GM19463 (cell line): ENCODE data around the gene TMEM131.
A peak's percentile ranks its signal among the peaks of the same experiment; 100 is the strongest.
"Not testable (repeated sequence)": the region's sequence is repeated elsewhere in the genome, so short reads cannot be mapped to it uniquely, and the experiment has no call there.

Experiments
- ATAC-seq: cut with Tn5 transposase; IDR thresholded peaks from one replicate; pipeline ENCODE4 v1.9.1; 2021; ENCODE audit warnings: mild to moderate bottlenecking, moderate library complexity; ENCODE audit not compliant: unreplicated experiment

Gene TMEM131

DNA sequence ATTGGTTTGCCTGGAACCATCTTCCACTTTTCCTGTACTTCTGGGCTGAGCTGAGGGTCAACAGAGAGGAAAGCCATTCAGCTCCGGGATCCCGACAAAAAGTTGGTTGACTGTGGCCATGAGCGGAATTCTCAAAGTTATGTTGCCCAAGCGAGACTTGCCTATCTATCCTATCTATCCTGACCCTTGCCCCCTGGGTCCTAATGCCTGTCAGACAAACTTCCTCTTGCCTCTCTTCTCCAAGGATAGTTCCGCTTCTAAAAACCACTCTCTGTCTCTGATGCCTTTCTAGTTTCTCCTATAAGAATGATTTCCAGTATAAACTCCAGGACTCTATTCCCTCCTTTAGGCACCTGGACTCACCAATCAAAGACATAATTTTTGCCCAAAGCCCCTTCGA is 173.9 kb downstream of the TMEM131 start:
- ATAC-seq, result not testable (repeated sequence)

DNA sequence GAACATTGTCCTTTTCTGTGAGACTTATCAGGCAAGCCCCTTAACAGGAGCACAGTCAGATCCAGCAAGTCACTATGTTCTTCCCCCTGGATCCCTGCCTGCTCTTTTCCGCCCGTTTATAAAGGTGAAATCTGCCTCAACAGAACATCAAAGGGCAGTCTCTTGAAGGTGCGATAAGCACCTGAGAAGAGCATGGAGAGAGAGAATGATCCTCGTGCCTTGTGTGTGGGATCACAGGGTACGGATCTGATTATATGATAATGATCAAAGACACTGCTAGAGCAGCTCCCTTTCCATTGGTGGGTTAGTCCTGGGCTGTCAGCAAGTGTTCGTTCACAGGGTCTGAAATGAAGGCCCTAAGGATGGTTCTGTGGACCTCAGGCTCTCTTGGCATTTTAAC is 176.0 kb downstream of the TMEM131 start:
- no peak for ATAC-seq

DNA sequence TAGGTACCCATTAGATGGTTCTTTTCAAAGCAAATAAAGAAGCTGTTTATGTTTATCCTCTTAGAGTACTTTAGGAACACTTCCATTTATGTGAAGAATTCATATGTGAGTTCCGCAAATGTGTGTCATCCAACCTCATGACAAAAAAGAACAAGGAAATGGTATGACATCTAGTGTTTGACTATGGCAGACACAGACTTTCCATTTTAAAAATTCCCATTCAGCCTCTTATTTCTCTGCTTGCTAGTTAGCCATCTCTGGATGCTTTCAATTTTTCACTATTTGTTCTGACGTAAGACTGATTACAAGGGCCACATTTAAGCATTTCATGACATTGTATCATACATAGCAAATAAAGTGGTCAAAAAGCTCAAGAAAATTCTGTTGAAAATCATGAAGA is 179.3 kb downstream of the TMEM131 start:
- ATAC-seq, result no peak

DNA sequence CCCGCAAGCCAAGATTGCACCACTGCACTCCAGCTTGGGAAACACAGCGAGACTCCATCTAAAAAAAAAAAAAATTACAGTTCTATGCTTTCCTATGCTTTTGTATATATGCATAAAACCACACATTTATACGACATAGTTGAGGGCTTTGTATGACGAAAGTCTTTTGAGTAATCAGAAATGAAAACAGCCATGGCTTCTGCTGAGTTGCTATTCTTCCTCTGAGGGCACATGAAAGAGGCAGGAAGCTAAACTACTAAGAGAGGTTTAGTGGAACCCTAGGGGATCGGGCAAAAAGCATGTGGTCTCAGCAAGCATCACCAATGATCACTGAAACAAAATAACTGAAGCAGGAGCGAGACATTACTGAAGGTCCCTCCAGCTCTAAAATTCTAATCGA is 182.8 kb downstream of the TMEM131 start:
- ATAC-seq, result no peak

DNA sequence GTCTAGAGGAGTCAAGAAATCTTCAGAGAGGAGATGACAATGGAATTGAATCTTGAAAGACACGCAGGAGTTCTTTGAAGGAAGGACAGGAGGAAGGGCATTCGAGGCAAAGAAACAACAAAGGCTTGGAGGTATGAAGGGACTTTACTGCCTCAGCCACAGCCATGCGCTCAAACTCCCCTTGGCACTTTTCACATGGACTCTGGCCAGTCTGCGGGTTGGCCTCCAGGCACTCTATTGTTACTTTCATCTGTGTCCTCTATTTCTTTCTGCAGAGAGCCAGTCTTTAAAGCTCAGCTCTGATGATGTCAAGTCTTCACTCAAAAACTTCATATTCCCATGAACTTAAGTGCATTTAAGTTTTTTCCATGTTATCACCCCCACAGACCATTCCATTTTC is 186.9 kb downstream of the TMEM131 start:
- no peak for ATAC-seq

DNA sequence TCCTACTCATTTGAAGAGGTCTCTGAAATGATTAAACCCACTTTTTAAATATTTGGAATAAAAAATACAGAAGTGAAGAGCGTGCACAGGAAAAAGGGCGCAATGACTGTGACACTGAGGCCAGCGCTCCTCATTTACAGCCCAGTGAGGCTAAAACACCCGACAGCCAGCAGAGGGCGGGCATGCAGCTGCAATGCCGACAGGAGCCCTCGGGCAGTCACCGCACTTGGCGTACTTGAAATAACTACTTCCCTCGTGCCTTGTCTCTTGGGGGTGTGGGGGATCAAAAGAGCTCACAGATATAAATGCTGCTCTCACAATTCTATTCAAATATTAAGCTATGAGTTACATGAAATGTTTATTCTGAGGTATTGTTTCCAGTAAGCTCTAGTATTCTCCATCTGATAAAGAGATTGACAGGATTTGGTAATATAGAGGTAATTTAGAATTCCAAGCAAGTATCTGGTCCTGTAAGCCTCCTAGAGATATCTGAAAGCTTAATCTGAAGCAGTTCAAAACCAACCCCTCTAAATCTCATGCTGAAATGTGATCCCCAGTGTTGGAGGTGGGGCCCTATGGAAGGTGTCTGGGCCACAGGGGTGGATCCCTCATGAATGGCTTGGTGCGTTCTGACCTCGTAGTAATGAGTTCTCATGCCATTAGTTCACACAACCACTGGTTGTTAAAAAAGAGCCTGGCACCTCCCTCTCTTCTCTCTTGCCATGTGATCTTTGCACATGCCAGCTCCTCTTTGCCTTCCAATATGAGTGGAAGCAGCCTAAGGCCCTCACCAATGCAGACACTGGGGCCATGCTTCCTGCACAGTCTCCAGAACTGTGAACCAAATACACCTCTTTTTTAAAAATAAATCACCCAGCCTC is 188.8 kb downstream of the TMEM131 start:
- peak; percentile 81 for ATAC-seq

DNA sequence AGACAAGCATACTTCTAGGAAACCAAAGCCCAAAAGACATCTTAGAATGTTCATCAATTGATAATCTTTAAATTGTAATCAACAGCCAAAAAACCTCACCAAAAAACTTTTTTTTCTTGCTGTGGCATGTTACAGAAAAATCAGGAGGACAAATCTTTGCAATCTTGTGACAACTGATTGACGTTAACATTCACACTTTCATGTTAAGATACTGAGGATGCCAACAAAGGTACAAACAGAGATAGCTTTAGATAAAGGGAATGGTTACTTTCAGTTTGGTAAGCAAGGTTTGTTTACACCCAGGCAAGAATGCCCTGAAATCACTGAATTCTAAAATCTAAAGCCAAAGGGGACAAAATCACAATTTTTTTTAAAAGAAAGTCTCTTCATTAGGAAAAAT is 190.0 kb downstream of the TMEM131 start:
- ATAC-seq, result no peak

DNA sequence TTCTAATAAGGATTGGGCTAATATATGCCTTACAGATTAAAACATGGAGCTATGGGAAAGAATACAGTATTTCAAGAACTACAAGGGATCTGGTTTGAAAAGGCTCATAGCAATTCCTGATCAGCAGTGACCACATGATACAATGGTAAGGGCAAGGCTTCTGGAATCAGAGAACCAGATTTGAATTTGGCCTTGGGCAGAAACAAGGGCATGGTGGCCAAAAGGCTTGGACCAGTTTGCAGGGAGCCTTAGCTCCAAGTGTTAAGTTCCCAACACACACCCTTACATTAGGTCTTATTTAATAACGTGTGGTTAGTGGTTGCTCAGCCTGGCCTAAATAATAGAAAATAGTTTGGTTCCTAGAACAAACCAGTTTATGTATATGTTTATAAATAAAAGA is 194.7 kb downstream of the TMEM131 start:
- ATAC-seq, result no peak

DNA sequence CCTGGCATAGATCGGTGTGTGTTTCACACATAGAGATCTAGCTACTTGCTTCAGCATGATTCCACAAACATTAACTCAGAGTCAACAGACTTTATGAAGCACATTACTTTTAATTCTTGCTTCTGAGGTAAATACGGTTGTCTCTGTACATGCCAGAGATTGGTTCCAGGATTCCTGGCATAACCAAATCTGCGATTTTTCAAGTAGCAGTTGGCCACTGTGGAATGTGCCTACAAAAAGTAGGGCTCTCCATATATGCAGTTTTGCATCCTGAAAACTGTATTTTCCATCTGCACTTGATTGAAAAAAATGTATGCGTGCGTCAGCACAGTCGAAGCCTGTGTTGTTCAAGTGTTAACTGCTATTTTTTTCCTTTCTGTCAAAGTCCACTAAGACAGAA is 197.3 kb downstream of the TMEM131 start:
- ATAC-seq, result no peak

DNA sequence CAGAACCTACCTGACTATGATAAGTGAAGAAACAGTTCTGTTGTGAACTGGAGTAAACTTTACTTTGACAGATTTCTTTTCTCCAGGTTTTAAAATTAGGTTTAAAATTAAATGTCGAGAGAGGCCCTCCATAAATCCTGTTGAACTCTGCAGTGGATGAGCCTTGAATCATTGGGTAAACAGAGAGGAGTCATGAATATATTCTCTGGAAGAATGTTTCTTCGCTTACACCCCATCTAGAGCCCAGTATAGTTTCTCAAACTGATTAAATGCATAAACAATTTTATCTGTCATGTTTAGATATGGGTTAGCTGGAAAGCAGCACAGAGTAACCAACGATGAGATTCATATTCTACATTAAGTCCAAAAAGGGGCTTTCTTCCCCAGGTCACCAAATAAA is 198.4 kb downstream of the TMEM131 start:
- ATAC-seq, result no peak

DNA sequence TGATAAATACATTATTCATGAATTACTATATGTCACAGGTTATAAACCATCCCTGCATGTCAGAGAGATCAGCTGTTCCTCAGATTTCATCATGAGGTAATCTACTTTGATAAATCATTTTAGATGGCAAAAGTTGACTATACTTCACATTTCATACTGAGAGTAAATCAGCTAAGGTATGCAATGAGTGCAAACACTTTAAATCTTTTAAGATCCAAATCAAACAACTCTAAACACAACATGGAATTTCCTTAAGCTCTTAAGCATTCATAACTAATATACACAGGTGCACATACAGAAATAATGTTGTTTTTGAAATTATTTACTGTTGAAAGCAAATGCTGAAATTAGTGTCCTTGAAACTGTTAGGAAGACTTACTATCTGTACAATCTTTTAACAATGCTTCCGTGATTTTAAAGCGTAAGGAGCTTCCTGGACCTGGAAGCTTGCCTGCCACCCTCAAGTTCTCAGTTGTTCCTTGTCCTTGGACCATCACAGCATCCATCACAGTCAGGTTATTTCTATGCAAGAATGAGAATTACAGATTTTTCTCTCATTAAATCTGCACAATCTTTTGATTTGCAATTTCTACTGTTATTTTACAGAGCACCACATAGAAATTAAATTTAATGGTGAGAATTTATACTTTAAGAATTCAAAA is 199.2 kb downstream of the TMEM131 start:
- no peak for ATAC-seq

DNA sequence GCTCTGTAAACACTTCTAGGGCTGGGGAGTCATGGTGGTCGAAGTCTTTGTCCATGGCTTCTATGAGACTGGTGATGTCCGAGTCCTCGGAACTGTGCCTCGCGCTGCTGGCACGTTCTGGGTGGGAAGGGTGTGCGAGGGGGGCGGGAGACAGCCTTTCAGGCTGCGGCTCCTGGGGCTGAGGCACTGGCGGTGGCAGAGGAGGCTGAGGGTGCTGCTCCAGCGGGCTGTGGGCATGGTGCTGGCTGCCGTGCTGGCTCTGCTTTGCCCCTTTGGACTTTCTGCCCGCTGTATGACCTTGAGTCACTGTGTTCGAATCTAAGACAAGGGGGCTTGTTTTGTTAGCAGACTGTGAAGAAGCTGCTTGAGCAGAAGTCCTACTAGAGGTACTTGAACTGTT is 203.3 kb downstream of the TMEM131 start:
- no peak for ATAC-seq

DNA sequence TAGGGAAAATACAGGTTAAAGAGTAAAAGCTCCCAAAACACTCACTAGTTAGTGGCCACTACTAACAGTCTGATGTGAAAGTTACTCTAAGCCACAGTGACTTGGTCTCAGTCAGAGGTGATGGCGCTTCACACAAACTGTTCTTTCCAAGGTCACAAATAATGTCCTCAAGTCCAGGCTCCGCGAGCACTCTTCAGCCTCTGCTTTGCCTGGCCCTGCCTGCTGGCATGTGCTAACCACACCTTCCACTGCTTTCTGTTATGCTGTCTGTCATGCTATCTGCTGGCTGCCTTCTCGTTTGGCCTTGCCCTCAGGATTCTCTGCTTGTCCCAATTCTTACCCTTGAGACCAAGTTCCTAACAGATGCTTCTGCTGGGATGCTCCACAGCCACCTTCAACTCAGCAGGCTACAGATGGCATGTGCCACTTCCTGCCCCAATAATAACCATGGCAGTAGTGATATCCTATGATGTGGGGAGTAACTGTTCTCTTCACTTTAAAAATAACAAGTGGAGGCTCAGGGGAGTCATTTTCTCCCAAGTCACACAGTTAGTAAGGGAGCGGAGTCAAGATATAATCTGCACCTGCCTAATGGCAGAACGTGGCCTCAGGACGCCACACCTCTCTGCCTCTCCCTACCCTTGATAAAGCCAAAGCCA is 206.6 kb downstream of the TMEM131 start:
- no peak for ATAC-seq

DNA sequence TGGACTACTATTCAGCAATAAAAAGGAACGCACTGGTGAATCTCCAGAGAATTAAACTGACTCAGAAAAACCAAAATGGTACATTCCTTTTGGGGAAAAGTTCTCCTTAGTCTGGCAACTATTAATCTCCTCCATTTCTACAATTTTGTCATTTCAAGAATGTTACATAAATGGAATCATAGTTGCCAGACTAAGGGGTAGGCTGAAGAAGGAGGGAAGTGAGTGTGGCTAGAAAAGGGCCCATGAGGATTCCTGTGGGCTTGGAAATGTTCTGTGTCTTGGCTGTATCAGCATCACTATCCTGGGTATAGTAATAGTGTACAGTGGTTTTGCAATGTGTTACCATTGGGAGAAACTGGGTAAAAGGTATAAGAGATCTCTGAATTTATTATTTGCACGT is 209.9 kb downstream of the TMEM131 start:
- ATAC-seq, result no peak

DNA sequence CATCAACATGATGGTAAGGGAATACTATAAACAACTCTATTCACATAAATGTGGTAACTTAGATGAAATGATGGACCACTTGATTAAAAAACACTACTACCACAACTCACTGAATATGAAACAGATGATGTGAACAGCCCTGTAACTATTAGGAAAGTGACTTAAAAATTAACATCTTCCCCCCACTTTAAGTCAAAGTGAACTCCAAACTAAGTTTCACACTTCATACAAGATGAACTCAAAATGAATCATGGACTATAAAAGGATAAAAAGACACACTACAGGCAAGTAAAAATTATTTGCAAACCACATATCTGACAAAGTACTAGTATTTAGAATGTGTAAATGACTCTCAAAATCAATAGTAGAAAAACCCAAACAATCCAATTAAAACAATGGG is 210.8 kb downstream of the TMEM131 start:
- ATAC-seq, result no peak

DNA sequence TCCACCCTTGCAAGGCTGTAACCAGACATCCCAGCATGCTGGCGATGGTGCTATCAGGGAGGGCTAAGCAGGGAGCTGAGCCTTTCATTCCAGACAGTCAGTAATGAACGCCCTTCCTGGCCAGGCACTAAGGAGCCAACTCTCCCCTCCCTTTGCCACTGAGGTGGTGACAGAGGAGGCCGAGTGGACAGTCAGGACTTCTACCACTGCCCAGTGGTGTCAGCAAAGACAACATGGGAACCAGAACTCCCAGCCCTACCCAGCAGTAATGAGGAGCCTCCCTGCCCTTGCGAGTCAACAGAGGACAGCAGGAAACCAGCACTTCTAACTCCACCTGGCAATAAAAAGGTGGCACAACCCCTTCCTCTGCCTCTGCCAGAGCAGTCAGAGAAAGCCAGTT is 213.8 kb downstream of the TMEM131 start:
- no peak for ATAC-seq

DNA sequence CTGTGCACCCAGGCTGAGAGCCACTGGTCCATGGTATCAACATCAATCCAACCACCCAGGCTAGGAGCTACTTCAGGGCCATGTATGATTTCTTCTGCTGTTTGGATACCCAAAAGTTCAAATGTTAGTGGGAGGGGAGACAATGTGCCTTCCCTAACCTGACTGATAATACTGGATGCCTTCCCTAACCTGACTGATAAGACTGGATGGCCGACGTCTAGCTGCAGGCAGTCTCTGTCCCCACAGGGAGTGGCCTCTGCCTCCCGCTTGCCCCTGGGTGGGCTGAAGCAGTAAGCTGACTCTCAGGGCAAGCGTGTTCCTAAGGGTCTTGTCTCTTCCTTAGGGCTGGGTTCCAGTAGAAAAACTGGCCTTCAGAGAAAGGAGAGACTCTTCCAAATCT is 216.6 kb downstream of the TMEM131 start:
- no peak for ATAC-seq

DNA sequence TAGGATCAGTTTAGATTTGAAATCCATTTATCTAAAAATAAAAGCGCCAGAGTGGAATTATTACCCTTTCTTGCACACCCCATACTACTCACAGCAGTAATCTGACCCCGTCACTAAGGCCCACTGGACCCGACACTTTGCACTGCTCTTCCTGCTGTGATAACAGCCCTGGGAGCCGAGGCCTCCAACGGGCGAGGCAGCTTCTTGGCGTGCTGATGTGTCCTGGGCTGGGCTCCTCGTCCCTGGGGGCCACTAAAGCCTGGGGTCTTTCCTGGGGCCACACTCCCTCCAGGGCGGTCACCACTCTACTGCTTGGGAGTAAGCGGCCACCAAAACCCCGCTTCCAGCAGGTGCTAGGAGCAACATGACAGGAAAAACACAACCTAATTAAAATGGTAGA is 220.7 kb downstream of the TMEM131 start:
- no peak for ATAC-seq

DNA sequence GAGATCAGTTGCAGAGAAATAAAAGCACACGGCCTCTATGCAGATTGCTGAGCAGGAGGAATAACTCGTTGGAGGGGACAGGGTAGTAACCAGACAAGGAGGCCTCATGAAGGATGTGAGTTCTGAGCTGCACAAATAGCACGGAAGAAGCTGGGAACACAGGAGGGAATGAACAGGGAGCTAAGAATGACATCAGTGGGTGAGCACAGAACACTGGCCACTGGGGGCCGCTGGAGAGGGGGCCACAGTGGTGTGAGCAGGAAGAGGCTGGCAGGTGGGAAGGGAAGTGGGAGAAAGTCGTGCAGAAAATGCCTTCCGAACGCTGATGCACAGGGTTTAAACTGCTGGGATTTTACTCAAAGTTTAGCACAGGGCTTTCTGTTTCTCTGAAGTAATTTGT is 221.3 kb downstream of the TMEM131 start:
- no peak for ATAC-seq

DNA sequence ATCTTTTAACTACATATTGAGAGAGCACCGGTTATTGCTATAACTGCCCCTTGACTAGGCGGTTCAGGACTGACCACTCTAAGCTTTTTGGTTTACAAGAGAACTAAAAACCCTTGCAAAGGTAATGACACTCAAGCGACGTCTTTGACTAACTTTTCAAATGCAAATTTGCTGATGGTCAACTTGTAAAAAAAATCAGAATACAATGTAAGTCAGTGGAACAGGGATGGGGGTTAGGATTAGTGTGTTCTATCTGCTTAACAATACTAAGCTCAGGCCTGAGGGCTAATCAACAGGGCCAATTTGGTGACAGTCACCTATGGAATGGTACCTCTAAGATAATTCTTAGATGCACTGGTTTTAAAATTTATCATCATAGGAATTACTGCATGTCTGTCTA is 225.3 kb downstream of the TMEM131 start:
- ATAC-seq, result no peak

DNA sequence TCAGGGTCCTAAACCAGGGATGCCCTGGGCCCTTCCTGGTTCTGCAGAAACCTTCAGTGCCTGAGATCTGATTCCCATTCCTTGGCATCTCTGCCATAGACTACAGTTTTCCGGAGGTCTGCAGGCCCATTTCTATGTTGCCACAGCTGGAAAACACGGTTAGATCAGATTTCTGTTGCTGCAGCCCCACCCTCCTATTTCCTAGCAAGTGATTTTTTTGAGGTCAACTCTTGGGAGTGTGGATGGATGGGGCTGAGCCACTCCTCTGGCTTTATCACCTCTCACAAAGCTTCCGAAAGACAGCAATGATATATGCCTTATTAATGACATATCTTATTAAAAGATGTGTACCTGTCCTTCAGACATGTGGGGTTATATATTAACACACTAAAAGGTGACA is 226.0 kb downstream of the TMEM131 start:
- ATAC-seq, result no peak

DNA sequence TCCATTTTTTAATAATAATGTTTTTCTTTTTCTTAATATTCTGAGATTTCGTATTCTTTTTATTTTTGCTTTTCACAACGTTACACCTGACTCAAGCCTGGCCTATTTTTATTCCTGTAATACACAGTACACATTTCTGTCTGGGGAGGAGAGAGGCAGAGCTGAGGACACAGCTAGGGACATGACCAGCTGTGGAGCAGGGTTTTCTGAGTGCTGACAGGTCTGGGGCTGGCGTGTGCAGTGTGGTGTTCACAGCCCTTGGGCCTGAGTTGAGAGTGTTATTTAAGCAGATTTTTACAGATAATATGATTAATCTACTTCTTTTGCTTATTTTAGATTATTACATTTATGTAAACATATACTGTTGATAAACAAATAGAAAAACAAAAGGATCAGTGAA is 226.4 kb downstream of the TMEM131 start:
- ATAC-seq, result no peak
